Thoracic aorta endothelial cell (primary cell): ENCODE data around the gene BTG1. TPM values are rescaled to one million over a fixed set of nuclear protein-coding genes. Genes with fewer than 3 reads are reported as not detected.

ENCODE experiments used
- small RNA-seq: library from RNA; depleted of rRNA; stranded (forward); fragments of <200 nt; gene quantifications from one replicate; pipeline ENCODE3, GENCODE V24; 2012
- total RNA-seq: library from RNA; depleted of rRNA; stranded (reverse); fragments of >200 nt; gene quantifications from 2 replicates; pipeline ENCODE4 v1.2.3, GENCODE V29; 2012

Gene BTG1
- total RNA-seq: 24.7 and 25.6 TPM in 2 replicates

GRCh38 chr12:92145731-92146496, at the start of gene BTG1:
Gene BTG1 (minus strand): TSS chr12:92145846. CDS start chr12:92145535, 311 bp downstream.

Small RNAs within 50 kb of the gene (small RNA-seq; reads per million reads assigned to genes)
- not detected for gene RF00019
